Body of pancreas (tissue), 4 donors: Measurements from ENCODE around the gene KRT81.

Experiments
- CTCF ChIP-seq, 7 experiments: fragments of 450-650 bp in 4 of 7; fragments of 200-600 bp in 3 of 7; sonication (generic) in 3 of 7; IDR thresholded peaks; one replicate each; pipeline ENCODE4 v1.5.1; 2016 to 2019; ENCODE audit warnings: antibody characterized with exemption in 7 of 7
- POLR2A ChIP-seq, 3 donors: fragments of 450-650 bp; IDR thresholded peaks; one replicate each; pipeline ENCODE4 v1.6.1; 2016; ENCODE audit warnings: antibody characterized with exemption in 3 of 3, mild to moderate bottlenecking in 2 of 3

DNA sequence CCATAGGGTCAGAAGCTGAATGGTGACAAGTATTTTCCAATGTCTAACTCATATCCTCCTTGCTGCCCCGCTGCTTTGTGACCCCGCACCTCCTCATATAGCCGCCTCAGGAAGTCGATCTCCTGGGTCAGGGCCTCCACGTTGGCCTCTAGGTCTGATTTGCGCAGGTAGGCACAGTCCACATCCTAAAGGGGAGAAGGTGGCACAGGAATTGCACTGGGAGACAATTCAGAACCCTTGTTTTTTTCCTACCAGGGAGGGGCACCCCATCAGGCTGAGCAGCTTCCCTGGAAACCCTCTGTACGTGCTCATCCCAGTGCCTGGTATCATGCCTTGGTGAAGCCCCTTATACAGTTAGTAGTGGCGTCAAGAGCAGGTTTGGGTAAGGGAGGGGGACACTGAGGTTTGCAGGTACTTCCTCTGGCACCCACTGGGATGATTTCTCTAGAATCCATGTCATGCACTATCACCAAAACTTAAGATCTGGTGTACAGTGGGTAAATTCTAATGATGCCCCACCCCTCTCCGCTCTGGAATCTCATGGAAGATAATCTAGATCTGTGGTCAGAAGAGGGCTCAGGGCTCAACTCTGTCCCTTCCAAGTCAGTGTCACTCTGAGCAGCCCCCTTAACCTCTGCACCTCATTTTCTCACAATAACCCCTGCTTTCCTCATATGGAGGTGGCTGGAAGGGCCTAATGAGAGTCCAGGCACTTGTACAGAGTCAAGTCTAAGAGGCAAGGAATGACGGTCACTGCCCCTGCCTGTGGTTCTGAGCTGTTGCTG lies 37.0 kb downstream of the KRT81 start:
- TF ChIP-seq CTCF (IDR thresholded peaks at IDR 0.05), result no peak
- no peak for TF ChIP-seq POLR2A (IDR thresholded peaks at IDR 0.05)
